HEK293 (cell line): ENCODE data around the gene MNX1.

Experiments used
- CTCF ChIA-PET: fragments of 350-600 bp; formaldehyde crosslinking; extraction: SDS; loops from one replicate; lab custom pipeline; 2021; ENCODE audit warnings: antibody characterized with exemption; lab: Yijun Ruan, JAX
- POLR2A ChIA-PET: fragments of 300-600 bp; formaldehyde crosslinking; extraction: SDS; loops from one replicate; lab custom pipeline; 2020; ENCODE audit warnings: antibody characterized with exemption, inconsistent platforms; lab: Yijun Ruan, JAX
- H3K27ac ChIP-seq: fragments of 200-500 bp; sonication (Bioruptor generic); 2 replicates; pipeline ENCODE4 v1.5.1; 2014; ENCODE audit warnings: low read depth, low read length, control low read depth, inconsistent platforms; ENCODE audit errors: extremely low read depth
- H3K36me3 ChIP-seq, 2 experiments: fragments of 200-500 bp in 1 of 2; sonication (Bioruptor generic) in 1 of 2; 1 replicate in 1 of 2; 2 replicates in 1 of 2; pipeline ENCODE4 v1.5.1; 2014 to 2017; ENCODE audit warnings: inconsistent platforms in 2 of 2, low read length in 2 of 2; ENCODE audit not compliant: control insufficient read depth in 2 of 2, insufficient read depth in 1 of 2
- H3K4me1 ChIP-seq: fragments of 200-500 bp; sonication (Bioruptor generic); 2 replicates; pipeline ENCODE4 v1.5.1; 2014; ENCODE audit warnings: mild to moderate bottlenecking, low read length, inconsistent platforms; ENCODE audit not compliant: control insufficient read depth, insufficient read depth
- H3K4me3 ChIP-seq: 2 replicates; pipeline ENCODE4 v1.5.1; 2011; ENCODE audit warnings: low read depth, mild to moderate bottlenecking, control low read depth, low read length, moderate library complexity
- H3K9me3 ChIP-seq: fragments of 200-500 bp; sonication (Bioruptor generic); 2 replicates; pipeline ENCODE4 v1.5.1; 2014; ENCODE audit warnings: low read depth, low read length, inconsistent platforms; ENCODE audit not compliant: control insufficient read depth, insufficient read depth
- BCL11A ChIP-seq: fragments of 450-650 bp; formaldehyde crosslinking; IDR thresholded peaks from 2 replicates; pipeline ENCODE4 v1.5.1; 2016; ENCODE audit warnings: low read depth, missing biosample characterization, missing genetic modification characterization
- EGR2 ChIP-seq: fragments of 450-650 bp; formaldehyde crosslinking; IDR thresholded peaks from 2 replicates; pipeline ENCODE4 v1.5.1; 2016; ENCODE audit warnings: low read depth, missing biosample characterization, missing genetic modification characterization
- GFI1B ChIP-seq: fragments of 450-650 bp; formaldehyde crosslinking; IDR thresholded peaks from 2 replicates; pipeline ENCODE4 v1.5.1; 2016; ENCODE audit warnings: missing biosample characterization, missing genetic modification characterization
- GLI2 ChIP-seq: fragments of 450-650 bp; formaldehyde crosslinking; IDR thresholded peaks from 2 replicates; pipeline ENCODE4; 2017; ENCODE audit warnings: missing biosample characterization, missing genetic modification characterization, low read depth, borderline replicate concordance
- GLIS1 ChIP-seq: fragments of 450-650 bp; formaldehyde crosslinking; IDR thresholded peaks from 2 replicates; pipeline ENCODE4 v1.5.1; 2016; ENCODE audit warnings: missing biosample characterization, missing genetic modification characterization
- HOXD13 ChIP-seq: sonication (generic); formaldehyde crosslinking; IDR thresholded peaks from 2 replicates; pipeline ENCODE4 v1.8.0; 2022; ENCODE audit warnings: missing genetic modification reagents, borderline replicate concordance
- KLF1 ChIP-seq: fragments of 450-650 bp; formaldehyde crosslinking; IDR thresholded peaks from 2 replicates; pipeline ENCODE4 v1.5.1; 2016; ENCODE audit warnings: missing biosample characterization, missing genetic modification characterization
- KLF7 ChIP-seq: fragments of 450-650 bp; formaldehyde crosslinking; IDR thresholded peaks from 2 replicates; pipeline ENCODE4 v1.5.1; 2016; ENCODE audit warnings: missing biosample characterization, missing genetic modification characterization, borderline replicate concordance
- MZF1 ChIP-seq: fragments of 450-650 bp; formaldehyde crosslinking; IDR thresholded peaks from 2 replicates; pipeline ENCODE4 v1.5.1; 2017; ENCODE audit warnings: missing biosample characterization, missing genetic modification characterization, borderline replicate concordance
- OSR2 ChIP-seq: fragments of 450-650 bp; formaldehyde crosslinking; IDR thresholded peaks from 2 replicates; pipeline ENCODE4 v1.5.1; 2016; ENCODE audit warnings: missing biosample characterization, missing genetic modification characterization
- REPIN1 ChIP-seq: fragments of 450-650 bp; formaldehyde crosslinking; IDR thresholded peaks from 2 replicates; pipeline ENCODE4 v1.5.1; 2017; ENCODE audit warnings: missing biosample characterization, missing genetic modification characterization, low read depth
- SCRT2 ChIP-seq: fragments of 450-650 bp; formaldehyde crosslinking; IDR thresholded peaks from 2 replicates; pipeline ENCODE4 v1.5.1; 2016; ENCODE audit warnings: missing biosample characterization, missing genetic modification characterization
- ZFHX2 ChIP-seq: fragments of 450-650 bp; formaldehyde crosslinking; conservative IDR thresholded peaks from 2 replicates; pipeline ENCODE4 v1.5.1; 2016; ENCODE audit warnings: missing biosample characterization, missing genetic modification characterization
- ZNF140 ChIP-seq: fragments of 450-650 bp; formaldehyde crosslinking; IDR thresholded peaks from 2 replicates; pipeline ENCODE4 v1.5.1; 2016; ENCODE audit warnings: missing biosample characterization, missing genetic modification characterization
- ZNF146 ChIP-seq: fragments of 450-650 bp; formaldehyde crosslinking; IDR thresholded peaks from 2 replicates; pipeline ENCODE4 v1.5.1; 2016; ENCODE audit warnings: missing biosample characterization, missing genetic modification characterization
- ZNF211 ChIP-seq: fragments of 450-650 bp; formaldehyde crosslinking; IDR thresholded peaks from 2 replicates; pipeline ENCODE4 v1.5.1; 2016; ENCODE audit warnings: low read depth, missing biosample characterization, missing genetic modification characterization
- ZNF221 ChIP-seq: fragments of 450-650 bp; formaldehyde crosslinking; IDR thresholded peaks from 2 replicates; pipeline ENCODE4 v1.5.1; 2017; ENCODE audit warnings: missing biosample characterization, missing genetic modification characterization, borderline replicate concordance
- ZNF335 ChIP-seq: fragments of 450-650 bp; formaldehyde crosslinking; conservative IDR thresholded peaks from 2 replicates; pipeline ENCODE4 v1.5.1; 2016; ENCODE audit warnings: missing biosample characterization, missing genetic modification characterization
- ZNF341 ChIP-seq: fragments of 450-650 bp; formaldehyde crosslinking; IDR thresholded peaks from 2 replicates; pipeline ENCODE4; 2016; ENCODE audit warnings: low read depth, missing biosample characterization, missing genetic modification characterization
- ZNF404 ChIP-seq: fragments of 450-650 bp; formaldehyde crosslinking; IDR thresholded peaks from 2 replicates; pipeline ENCODE4 v1.5.1; 2017; ENCODE audit warnings: missing biosample characterization, missing genetic modification characterization
- ZNF596 ChIP-seq: fragments of 450-650 bp; IDR thresholded peaks from 2 replicates; pipeline ENCODE4 v1.5.0; 2018; ENCODE audit warnings: missing biosample characterization, mild to moderate bottlenecking, missing genetic modification characterization, moderate library complexity
- ZNF610 ChIP-seq: fragments of 450-650 bp; formaldehyde crosslinking; IDR thresholded peaks from 2 replicates; pipeline ENCODE4 v1.5.1; 2016; ENCODE audit warnings: missing biosample characterization, missing genetic modification characterization, borderline replicate concordance
- ZNF639 ChIP-seq: fragments of 450-650 bp; formaldehyde crosslinking; IDR thresholded peaks from 2 replicates; pipeline ENCODE4 v1.5.1; 2016; ENCODE audit warnings: missing biosample characterization, missing genetic modification characterization
- ZNF660 ChIP-seq: fragments of 450-650 bp; IDR thresholded peaks from 2 replicates; pipeline ENCODE4 v1.5.1; 2018; ENCODE audit warnings: missing biosample characterization, mild to moderate bottlenecking, missing genetic modification characterization
- ZNF704 ChIP-seq: fragments of 450-650 bp; formaldehyde crosslinking; IDR thresholded peaks from 2 replicates; pipeline ENCODE4 v1.5.1; 2016; ENCODE audit warnings: missing biosample characterization, missing genetic modification characterization
- ZXDB ChIP-seq: fragments of 450-650 bp; formaldehyde crosslinking; IDR thresholded peaks from 2 replicates; pipeline ENCODE4 v1.5.1; 2016; ENCODE audit warnings: missing biosample characterization, missing genetic modification characterization
- TF ChIP-seq, protein P1 (sequence below): fragments of 450-650 bp; formaldehyde crosslinking; IDR thresholded peaks from 2 replicates; pipeline ENCODE4 v1.5.1; 2016; ENCODE audit warnings: missing biosample characterization, missing genetic modification characterization
- TF ChIP-seq, protein P2 (sequence below): fragments of 450-650 bp; formaldehyde crosslinking; IDR thresholded peaks from 2 replicates; pipeline ENCODE4 v1.5.1; 2017; ENCODE audit warnings: missing biosample characterization, missing genetic modification characterization

Gene MNX1

GRCh38 chr7:157017149-157017548 is 6.7 kb upstream of the MNX1 start:
- no peaks in the 10 kb centered on the region for H3K4me1 ChIP-seq
- H3K27ac ChIP-seq = no peak overlapping the region
- no peaks in the 10 kb centered on the region for H3K9me3 ChIP-seq
- TF ChIP-seq ZNF221 (tag by site-specific recombination) (no peak), ZNF335 (tag by site-specific recombination) (no peak), ZNF146 (tag by site-specific recombination) (no peak), ZNF140 (tag by site-specific recombination) (no peak), ZFHX2 (tag by site-specific recombination) (no peak), ZXDB (tag by site-specific recombination) (no peak), MZF1 (tag by site-specific recombination) (no peak), BCL11A (tag by site-specific recombination) (no peak), REPIN1 (no peak), ZNF404 (tag by site-specific recombination) (no peak), KLF7 (tag by site-specific recombination) (no peak), ZNF704 (no peak), ZNF639 (tag by site-specific recombination) (no peak)
- H3K4me3 ChIP-seq = no peak overlapping the region
- H3K36me3 ChIP-seq = no peaks in the 10 kb centered on the region
- ChIA-PET CTCF (no interaction called here), POLR2A (no interaction called here)

DNA sequence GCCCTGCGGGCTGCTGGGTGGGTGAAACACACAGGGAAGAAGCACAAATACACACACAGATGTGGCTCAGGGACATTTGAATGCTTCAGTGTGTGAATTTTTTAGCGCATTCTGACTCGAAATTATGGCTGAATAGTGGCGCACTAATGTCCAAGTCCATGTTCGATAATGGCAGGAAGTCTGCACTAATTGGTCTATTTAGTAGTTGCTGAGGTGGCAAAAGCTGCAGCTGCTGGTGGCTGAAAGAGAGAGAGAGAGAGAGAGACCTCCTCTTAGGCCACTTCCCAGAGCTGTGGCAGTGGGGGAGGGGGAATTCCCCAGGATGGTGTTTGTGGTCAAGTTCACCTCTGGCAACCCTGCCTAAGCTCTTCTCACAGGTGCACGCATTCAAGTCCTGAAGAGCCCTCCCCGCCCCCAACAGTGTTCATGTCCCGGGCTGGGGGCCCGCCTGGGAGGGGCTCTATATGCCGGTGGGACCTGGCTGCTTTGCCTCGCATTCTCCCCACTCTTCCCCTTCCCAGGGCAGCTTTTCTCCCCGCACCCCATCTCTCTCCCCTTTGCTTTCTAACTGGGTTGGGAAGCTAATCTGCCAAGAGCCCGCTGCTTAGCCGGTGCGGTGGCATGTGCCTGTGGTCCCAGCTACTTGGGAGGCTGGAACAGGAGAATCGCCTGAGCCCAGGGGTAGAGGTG is 6.0 kb upstream of the MNX1 start:
- Histone ChIP-seq H3K9me3 (no peaks in the 10 kb centered on the region), H3K4me3 (no peak overlapping the region), H3K36me3 (no peaks in the 10 kb centered on the region), H3K27ac (no peak overlapping the region), H3K4me1 (no peaks in the 10 kb centered on the region)
- TF ChIP-seq GLIS1 (peak; percentile 21; the same call in 1 of the 2 replicates), OSR2 (tag by site-specific recombination) (0 out of 2 replicates have a peak, but pooled peaks have one; percentile 23), GLI2 (tag by site-specific recombination) (no peak)
- POLR2A ChIA-PET = interaction anchor here (1.1 kb wide), 1 partner anchor 9 kb away, joined by 3 read pairs; no protein-coding TSS in a partner anchor
- CTCF ChIA-PET = no interaction called here

GRCh38 chr7:157016024-157016351 is 5.5 kb upstream of the MNX1 start:
- H3K9me3 ChIP-seq = no peaks in the 10 kb centered on the region
- H3K27ac ChIP-seq = no peak overlapping the region
- no peaks in the 10 kb centered on the region for H3K4me1 ChIP-seq
- no peak overlapping the region for H3K4me3 ChIP-seq
- ChIA-PET POLR2A (interaction anchor here (1.1 kb wide), 1 partner anchor 9 kb away, joined by 3 read pairs; no protein-coding TSS in a partner anchor), CTCF (no interaction called here)
- no peaks in the 10 kb centered on the region for H3K36me3 ChIP-seq
- TF ChIP-seq HOXD13 = no peak
- no peak for TF ChIP-seq ZNF704
- TF ChIP-seq ZNF341 (tag by site-specific recombination) = no peak
- no peak for TF ChIP-seq ZNF211 (tag by site-specific recombination)
- TF ChIP-seq KLF1 = no peak
- TF ChIP-seq GFI1B (tag by site-specific recombination) = no peak
- TF ChIP-seq, protein P1, sequence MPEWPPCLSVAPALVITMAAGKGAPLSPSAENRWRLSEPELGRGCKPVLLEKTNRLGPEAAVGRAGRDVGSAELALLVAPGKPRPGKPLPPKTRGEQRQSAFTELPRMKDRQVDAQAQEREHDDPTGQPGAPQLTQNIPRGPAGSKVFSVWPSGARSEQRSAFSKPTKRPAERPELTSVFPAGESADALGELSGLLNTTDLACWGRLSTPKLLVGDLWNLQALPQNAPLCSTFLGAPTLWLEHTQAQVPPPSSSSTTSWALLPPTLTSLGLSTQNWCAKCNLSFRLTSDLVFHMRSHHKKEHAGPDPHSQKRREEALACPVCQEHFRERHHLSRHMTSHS (tag by site-specific recombination) = no peak
- no peak for TF ChIP-seq SCRT2 (tag by site-specific recombination)
- TF ChIP-seq ZNF610 (tag by site-specific recombination) = no peak
- TF ChIP-seq, protein P2, sequence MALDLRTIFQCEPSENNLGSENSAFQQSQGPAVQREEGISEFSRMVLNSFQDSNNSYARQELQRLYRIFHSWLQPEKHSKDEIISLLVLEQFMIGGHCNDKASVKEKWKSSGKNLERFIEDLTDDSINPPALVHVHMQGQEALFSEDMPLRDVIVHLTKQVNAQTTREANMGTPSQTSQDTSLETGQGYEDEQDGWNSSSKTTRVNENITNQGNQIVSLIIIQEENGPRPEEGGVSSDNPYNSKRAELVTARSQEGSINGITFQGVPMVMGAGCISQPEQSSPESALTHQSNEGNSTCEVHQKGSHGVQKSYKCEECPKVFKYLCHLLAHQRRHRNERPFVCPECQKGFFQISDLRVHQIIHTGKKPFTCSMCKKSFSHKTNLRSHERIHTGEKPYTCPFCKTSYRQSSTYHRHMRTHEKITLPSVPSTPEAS (tag by site-specific recombination) = no peak
- no peak for TF ChIP-seq ZNF660 (tag by site-specific recombination)
- TF ChIP-seq EGR2 (tag by site-specific recombination) = no peak
- no peak for TF ChIP-seq ZNF596 (tag by site-specific recombination)
